Embryonic facial prominence (tissue), 1 donor: ENCODE results near the gene ZC3H15.
"Not testable (repeated sequence)": the region's sequence is repeated elsewhere in the genome, so short reads cannot be mapped to it uniquely, and the experiment has no call there.

Experiments
- DNase-seq: peaks from one replicate; pipeline ENCODE4 v3.0.0-alpha.2; 2016; ENCODE audit errors: extremely low spot score

Gene ZC3H15

DNA sequence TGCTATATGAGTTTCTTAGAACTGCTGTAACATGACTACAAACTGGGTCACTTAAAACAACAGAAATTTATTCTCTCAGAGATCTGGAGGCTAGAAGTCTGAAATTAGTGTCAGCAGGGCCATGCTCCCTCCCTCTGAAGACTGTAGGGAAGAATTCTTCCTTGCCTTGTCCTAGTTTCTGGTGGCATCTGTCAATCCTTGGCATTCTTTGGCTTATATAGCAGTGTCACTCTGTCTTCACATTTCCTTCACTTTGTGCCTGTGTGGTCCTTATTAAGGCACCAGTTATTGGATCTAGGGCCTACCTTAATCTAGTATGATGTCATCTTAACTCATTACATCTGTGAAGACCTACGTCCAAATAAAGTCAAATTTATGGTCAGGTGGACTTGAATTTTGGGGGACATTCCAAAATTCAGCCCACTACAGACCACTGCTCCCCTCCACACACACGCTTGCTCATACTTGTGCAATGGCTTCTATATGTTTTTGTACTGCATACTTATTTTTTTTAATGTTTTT, 7.6 kb downstream of the ZC3H15 start:
- DNase-seq, result no peak

DNA sequence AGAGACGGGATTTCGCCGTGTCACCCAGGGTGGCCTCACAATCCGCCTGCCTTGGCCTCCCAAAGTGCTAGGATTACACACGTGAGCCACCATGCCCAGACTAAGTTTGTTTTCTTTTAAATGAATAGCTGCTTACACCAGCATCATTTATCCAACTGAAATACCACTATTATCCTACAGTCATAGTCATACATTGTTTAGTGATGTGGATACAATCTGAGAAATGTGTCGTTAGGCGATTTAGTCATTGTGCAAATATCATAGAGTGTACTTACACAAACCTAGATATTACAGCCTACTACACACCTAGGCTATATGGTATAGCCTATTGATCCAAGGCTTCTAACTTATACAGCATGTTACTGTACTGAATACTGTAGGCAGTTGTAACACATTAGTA, 10.3 kb downstream of the ZC3H15 start:
- DNase-seq, result no peak

- no peak for DNase-seq
These were observed 11.9 kb downstream of the ZC3H15 start for GRCh38 chr2:186497928-186498327.

- no peak for DNase-seq
These were observed 12.8 kb downstream of the ZC3H15 start for GRCh38 chr2:186498834-186499233.

DNA sequence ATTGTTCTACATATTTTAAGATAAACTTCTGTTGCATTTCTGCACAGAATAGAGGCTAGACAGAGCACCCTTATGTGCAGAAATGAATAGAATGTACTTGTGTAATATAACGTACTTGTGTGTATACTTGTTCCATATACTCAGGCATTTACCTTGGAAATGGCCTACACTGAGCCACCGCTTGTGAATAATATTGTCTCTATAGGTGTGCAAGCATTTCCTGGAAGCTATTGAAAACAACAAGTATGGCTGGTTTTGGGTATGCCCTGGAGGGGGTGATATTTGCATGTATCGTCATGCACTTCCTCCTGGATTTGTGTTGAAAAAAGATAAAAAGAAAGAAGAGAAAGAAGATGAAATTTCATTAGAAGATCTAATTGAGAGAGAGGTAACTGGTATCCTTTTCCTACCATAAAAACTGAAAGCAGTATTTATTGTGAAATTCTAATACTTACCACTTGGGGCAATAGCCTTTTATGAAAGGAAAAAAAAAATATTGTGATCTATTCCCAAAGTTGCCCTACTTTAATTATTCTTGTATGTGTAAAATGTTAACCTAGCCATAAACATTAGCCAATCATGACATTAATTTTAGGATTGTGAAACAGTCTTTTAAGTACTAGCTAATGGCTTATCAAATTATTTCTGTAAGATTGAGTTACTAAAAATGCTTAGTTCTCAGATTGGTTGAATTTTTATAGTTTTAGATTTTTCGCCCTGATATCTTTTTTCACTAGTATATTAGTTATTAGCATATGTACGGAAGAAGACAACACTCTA, 18.0 kb downstream of the ZC3H15 start:
- DNase-seq, result peak; percentile 37

- DNase-seq, result no peak
These were observed 22.2 kb downstream of the ZC3H15 start for GRCh38 chr2:186508263-186508662.

DNA sequence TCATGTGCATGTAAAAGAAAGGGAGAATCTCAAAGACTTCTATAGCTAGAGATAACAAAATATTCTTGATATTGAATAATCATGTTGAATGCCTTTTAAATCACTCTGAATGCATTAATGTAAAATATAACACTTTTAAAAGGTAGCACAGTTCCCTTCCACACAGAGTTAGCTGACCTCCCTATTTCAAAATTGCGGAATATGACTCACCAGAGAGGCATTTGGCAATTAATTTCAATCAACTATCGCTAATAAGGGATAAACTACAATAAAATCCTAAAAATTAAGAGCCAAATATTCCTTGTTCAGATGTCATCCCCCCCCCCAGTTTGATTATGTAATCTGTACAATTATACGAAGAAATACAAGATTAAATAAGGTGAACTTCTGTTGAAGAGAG, 29.3 kb downstream of the ZC3H15 start:
- no peak for DNase-seq

DNA sequence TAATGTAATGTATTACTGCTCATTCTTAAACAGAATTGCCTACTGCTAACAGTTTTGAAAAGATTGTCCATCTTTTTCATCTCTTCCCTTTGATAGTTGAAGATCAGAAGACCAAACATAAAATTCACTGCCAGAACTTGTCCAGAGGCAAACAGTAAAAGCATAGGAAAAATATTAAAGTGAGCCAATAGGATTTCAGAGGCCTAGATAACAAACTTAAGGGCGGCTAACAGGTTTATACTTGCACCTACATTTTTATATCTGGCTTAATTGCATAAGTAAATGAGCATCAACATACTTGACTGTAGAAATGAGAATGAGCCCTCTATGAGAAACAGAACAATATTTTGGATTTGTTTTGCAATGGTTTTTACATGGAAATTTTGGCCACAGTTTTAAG, 30.3 kb downstream of the ZC3H15 start:
- no peak for DNase-seq

DNA sequence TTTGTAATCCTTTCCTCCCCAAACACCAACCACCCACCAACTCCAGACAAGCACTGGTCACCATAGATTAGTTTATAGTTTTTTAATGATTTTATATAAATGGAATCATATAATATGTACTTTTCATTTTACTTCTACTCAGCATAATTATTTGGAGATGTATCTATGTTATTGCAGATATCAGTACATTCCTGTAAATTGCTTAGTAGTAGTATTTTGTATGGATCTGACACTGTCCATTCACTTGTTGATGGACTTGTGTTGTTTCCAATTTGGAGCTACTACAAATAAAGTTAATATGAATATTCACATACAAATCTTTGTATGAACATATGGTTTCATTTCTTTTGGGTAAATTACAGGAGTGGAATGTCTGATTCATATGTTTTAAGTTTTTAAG, 31.0 kb downstream of the ZC3H15 start:
- DNase-seq, result no peak

- DNase-seq, result no peak
These were observed 32.2 kb downstream of the ZC3H15 start for GRCh38 chr2:186518291-186518690.

DNA sequence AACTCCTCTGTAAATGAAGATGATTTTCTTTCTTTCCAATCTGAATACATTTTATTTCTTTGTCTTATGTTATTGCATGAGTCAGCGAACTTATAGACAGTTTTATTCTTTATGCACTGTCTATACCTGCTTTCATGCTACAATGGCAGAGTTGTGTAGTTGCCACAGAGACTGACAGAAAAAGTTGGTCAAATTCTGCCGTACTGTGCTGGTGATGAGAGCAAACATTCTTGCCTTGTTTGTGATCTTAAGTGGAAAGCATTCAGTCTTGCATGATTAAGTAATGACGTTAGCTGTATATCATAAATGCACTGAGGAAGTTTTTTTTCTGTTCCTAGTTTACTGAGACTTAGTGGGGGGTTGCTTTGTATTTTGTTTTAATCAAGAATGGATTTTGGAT, 32.9 kb downstream of the ZC3H15 start:
- DNase-seq, result no peak

DNA sequence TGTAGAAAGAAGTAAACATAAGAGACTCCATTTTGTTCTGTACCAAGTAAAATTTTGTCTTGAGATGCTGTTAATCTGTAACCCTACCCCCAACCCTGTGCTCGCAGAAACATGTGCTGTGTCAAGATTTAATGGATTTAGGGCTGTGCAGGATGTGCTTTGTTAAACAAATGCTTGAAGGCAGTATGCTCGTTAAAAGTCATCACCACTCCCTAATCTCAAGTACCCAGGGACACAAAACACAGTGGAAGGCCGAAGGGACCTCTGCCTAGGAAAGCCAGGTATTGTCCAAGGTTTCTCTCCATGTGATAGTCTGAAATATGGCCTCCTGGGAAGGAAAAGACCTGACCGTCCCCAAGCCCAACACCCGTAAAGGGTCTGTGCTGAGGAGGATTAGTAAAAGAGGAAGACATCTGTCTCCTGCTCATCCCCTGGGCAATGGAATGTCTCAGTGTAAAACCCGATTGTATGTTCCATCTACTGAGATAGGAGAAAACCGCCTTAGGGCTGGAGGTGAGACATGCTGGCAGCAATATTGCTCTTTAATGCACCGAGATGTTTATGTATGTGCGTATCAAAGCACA, 35.6 kb downstream of the ZC3H15 start:
- not testable (repeated sequence) for DNase-seq

DNA sequence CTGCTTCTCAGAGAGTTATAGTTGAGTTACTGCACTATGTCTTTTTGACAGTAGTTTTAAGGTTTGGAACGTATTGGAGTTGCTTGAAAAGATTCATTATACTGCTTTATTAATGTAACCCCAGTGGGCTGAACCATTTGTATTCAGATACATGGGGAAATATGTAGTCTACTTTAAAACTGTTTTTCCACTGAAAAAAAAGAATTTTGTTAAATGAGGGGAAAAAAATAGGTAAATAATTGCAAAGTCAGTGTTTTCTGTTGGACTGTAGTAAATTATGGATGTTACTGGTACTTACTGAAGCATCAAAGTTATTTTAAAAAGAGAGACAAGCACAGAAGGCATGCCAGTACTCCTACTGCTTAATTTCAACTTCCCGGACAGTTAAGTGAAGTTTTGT, 36.4 kb downstream of the ZC3H15 start:
- no peak for DNase-seq

DNA sequence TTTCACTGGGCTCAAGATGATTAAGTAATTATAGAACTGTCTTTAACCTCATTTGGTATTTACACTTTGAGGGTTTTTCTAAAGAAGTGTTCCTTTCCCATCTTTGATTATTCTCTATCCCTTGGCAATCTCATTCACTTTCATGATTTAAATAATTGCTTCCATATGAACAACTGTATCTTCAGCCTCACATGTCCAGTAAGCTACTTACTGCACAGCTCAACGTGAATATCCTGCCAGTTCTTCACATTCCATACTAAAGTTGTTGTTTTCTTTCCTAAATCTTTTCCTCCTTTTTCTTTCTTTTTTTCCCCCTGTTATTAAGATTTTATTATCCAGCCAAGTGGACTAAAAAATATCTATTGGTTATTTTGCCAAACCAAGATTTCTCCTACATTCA, 37.7 kb downstream of the ZC3H15 start:
- no peak for DNase-seq

DNA sequence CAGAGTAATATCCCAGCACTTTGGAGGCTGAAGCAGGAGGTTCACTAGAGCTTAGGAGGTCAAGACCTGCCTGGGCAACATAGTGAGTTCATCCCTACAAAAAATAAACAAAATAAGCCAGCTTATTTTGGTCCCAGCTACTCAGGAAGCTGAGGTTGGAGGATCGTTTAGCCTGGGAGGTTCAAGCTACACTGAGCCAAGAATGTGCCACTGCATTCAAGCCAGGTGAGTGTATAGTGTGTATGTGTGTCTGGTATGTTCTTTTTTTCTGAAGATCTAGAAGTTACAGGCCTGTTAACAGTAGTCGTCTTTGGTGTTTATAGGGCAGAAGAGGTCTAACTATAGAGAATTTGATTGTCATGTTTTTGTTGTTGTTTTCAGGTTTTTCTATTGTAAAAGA, 40.2 kb downstream of the ZC3H15 start:
- DNase-seq, result no peak

DNA sequence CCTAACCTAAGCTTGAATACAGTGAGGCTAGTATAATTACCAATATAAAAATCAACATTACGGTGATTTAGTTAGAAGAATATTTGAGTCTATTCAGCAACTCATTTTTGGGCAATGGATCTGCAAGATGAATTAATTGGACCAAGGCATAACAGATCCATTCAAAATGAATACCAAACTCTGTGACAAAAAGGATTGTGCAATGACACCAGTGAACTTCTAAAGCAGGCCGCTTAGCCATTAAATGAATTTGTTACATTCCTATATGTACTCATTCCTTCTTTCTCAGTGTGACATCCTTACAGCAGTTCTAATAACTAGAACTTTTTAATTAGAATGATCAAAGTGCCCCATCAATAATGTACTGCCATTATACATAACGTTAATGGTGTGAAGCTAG, 44.3 kb downstream of the ZC3H15 start:
- DNase-seq, result no peak

- DNase-seq, result no peak
These were observed 45.3 kb downstream of the ZC3H15 start for GRCh38 chr2:186531257-186531775.

GRCh38 chr2:186532891-186533290, 46.8 kb downstream of the ZC3H15 start:
- no peak for DNase-seq

DNA sequence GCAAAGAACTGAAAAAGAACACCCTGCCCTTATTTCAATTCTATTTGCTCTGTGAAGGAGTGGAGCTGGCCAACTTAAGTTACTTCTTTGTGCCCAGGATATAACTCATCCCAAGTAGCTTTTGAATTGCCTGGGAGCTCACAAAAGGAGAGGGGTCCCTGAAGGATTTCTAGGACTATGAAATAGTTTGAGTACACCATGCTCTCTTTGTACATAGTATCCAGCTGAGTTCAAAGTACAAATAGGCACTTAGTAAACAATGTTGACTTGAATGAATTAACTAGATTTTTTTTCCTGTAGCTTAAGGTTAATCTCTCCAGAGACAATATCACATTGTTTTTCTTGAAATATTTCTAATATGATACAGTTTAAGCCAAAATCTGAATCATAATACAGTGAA, 47.7 kb downstream of the ZC3H15 start:
- DNase-seq, result no peak

- no peak for DNase-seq
These were observed 48.3 kb downstream of the ZC3H15 start for GRCh38 chr2:186534406-186534805.

DNA sequence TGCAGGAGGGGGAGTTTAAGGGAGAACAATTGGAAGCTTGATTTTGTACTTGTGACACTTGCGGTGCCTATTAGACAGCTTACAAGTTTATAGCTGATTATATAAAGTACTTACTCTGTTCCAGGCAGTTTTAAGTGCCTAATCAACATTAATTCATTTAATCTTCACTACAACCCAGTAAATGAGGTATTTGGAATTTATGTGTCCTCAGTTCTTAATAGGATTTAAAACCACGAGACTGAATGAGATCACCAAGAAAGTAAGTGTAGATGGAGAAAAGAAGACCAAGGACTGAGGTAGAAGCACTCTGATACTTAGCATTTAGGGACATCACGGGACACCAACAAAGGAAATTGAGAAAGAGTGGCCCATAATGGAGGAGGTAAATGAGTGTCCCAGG, 49.8 kb downstream of the ZC3H15 start:
- DNase-seq, result no peak

DNA sequence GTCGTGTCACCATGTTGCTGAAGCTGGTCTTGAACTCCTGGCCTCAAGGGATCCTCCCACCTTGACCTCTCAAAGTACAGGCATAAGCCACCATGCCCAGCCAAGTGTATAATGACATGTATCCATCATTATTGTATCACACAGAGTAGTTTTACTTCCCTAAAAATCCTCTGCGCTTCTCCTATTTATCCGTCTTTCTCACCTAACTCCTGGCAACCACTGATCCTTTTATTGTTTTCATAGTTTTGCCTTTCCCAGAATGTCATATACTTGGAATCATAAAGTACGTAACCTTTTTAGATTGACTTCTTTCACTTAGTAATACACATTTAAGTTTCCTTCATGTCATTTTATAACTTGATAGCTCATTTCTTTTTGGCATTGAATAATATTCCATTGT, 51.0 kb downstream of the ZC3H15 start:
- DNase-seq, result no peak

DNA sequence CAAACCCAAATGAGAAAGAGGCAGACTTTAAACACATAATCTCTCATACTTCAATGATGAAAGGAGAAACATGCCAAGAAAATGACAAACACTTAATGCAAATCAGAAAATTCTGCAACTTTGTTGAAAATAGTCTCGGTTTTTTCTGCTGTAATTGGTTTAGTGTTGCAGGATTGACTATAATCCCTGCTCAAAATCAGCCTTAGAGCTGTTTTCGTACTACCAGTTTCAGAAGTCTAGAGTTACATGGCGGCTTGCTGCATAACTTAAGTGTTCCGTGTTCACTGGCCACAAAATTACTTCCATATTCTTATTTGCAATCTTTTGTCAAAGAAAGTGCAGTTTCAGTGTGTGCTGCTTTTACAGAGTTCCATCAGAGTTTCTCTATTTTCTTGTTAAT, 54.9 kb downstream of the ZC3H15 start:
- peak; percentile 63 for DNase-seq
